H9 (cell line): Measurements from ENCODE around the gene C19orf33. TPM values are rescaled to one million over a fixed set of nuclear protein-coding genes. Genes with fewer than 3 reads are reported as not detected.

Source experiments
- DNase-seq: peaks from one replicate; pipeline ENCODE4 v3.0.0-alpha.2; 2017
- H2AFZ ChIP-seq: one replicate; pipeline ENCODE4 v1.6.1; 2013; ENCODE audit warnings: mild to moderate bottlenecking, low read length, control low read depth, moderate library complexity
- H2AK5ac ChIP-seq: 2 replicates; pipeline ENCODE4 v1.6.1; 2013; ENCODE audit warnings: low read length, control low read depth, mixed read lengths; ENCODE audit not compliant: insufficient read length
- H2BK120ac ChIP-seq: one replicate; pipeline ENCODE4 v1.6.1; 2013; ENCODE audit warnings: low read depth, mild to moderate bottlenecking, low read length, control low read depth, inconsistent platforms; ENCODE audit not compliant: poor library complexity, severe bottlenecking
- H2BK12ac ChIP-seq: 2 replicates; pipeline ENCODE4 v1.6.1; 2013; ENCODE audit warnings: low read length, control low read depth, mixed read lengths, low read depth; ENCODE audit not compliant: insufficient read length
- H2BK15ac ChIP-seq: 2 replicates; pipeline ENCODE4 v1.6.1; 2013; ENCODE audit warnings: low read depth, low read length, control low read depth
- H2BK20ac ChIP-seq: one replicate; pipeline ENCODE4 v1.6.1; 2013; ENCODE audit warnings: low read depth, mild to moderate bottlenecking, low read length, control low read depth, inconsistent platforms; ENCODE audit not compliant: poor library complexity, severe bottlenecking
- H2BK5ac ChIP-seq: 2 replicates; pipeline ENCODE4 v1.6.1; 2013; ENCODE audit warnings: low read length, control low read depth, mixed read lengths; ENCODE audit not compliant: insufficient read length
- H3K14ac ChIP-seq: 2 replicates; pipeline ENCODE4 v1.6.1; 2013; ENCODE audit warnings: low read length, control low read depth; ENCODE audit not compliant: insufficient read depth
- H3K18ac ChIP-seq: 2 replicates; pipeline ENCODE4 v1.6.1; 2013; ENCODE audit warnings: low read depth, mild to moderate bottlenecking, mixed read lengths, low read length, control low read depth; ENCODE audit not compliant: insufficient read length
- H3K23ac ChIP-seq: 2 replicates; pipeline ENCODE4 v1.6.1; 2013; ENCODE audit warnings: low read length, control low read depth, mixed read lengths, low read depth; ENCODE audit not compliant: insufficient read length
- H3K23me2 ChIP-seq: 2 replicates; pipeline ENCODE4 v1.6.1; 2013; ENCODE audit warnings: low read depth, mild to moderate bottlenecking, mixed read lengths, low read length, control low read depth; ENCODE audit not compliant: insufficient read length, poor library complexity, severe bottlenecking
- H3K27ac ChIP-seq: 2 replicates; pipeline ENCODE4 v1.5.1; 2013; ENCODE audit warnings: low read length, control low read depth, mixed read lengths, low read depth; ENCODE audit not compliant: insufficient read length
- H3K27me3 ChIP-seq: 2 replicates; pipeline ENCODE4 v1.6.1; 2013; ENCODE audit warnings: low read length, control low read depth, inconsistent platforms; ENCODE audit not compliant: insufficient read depth
- H3K4ac ChIP-seq: 2 replicates; pipeline ENCODE4 v1.6.1; 2013; ENCODE audit warnings: low read depth, mild to moderate bottlenecking, control low read depth, inconsistent platforms, low read length, moderate library complexity
- H3K4me1 ChIP-seq: 2 replicates; pipeline ENCODE4 v1.6.1; 2013; ENCODE audit warnings: low read length, control low read depth, inconsistent platforms; ENCODE audit not compliant: insufficient read depth
- H3K4me2 ChIP-seq: 2 replicates; pipeline ENCODE4 v1.6.1; 2013; ENCODE audit warnings: low read length, control low read depth, mixed read lengths; ENCODE audit not compliant: insufficient read length, insufficient read depth
- H3K56ac ChIP-seq: 2 replicates; pipeline ENCODE4 v1.6.1; 2013; ENCODE audit warnings: low read depth, mild to moderate bottlenecking, mixed read lengths, low read length, control low read depth; ENCODE audit not compliant: insufficient read length
- H3K79me1 ChIP-seq: 2 replicates; pipeline ENCODE4 v1.6.1; 2013; ENCODE audit warnings: low read depth, mild to moderate bottlenecking, moderate library complexity, low read length, control low read depth, inconsistent platforms; ENCODE audit not compliant: insufficient read depth, poor library complexity, severe bottlenecking
- H3K79me2 ChIP-seq: 2 replicates; pipeline ENCODE4 v1.6.1; 2013; ENCODE audit warnings: low read length, control low read depth, inconsistent platforms; ENCODE audit not compliant: insufficient read depth
- H3K9ac ChIP-seq: 2 replicates; pipeline ENCODE4 v1.6.1; 2013; ENCODE audit warnings: low read length, control low read depth, mixed read lengths; ENCODE audit not compliant: insufficient read length; ENCODE audit errors: extremely low read depth
- H3K9me3 ChIP-seq: one replicate; pipeline ENCODE4 v1.6.1; 2013; ENCODE audit warnings: low read depth, low read length, inconsistent platforms; ENCODE audit not compliant: control insufficient read depth
- H3T11ph ChIP-seq: one replicate; pipeline ENCODE4 v1.6.1; 2013; ENCODE audit warnings: mild to moderate bottlenecking, low read length, control low read depth, inconsistent platforms
- H4K20me1 ChIP-seq: one replicate; pipeline ENCODE4 v1.6.1; 2013; ENCODE audit not compliant: control insufficient read depth, insufficient read length, insufficient read depth
- H4K5ac ChIP-seq: 2 replicates; pipeline ENCODE4 v1.6.1; 2013; ENCODE audit warnings: low read depth, mild to moderate bottlenecking, mixed read lengths, low read length, control low read depth; ENCODE audit not compliant: insufficient read length
- H4K8ac ChIP-seq: replicated peaks from 2 replicates; pipeline ENCODE4 v1.6.1; 2013; ENCODE audit warnings: low read length, control low read depth, mixed read lengths, low read depth; ENCODE audit not compliant: insufficient read length
- H4K91ac ChIP-seq: 2 replicates; pipeline ENCODE4 v1.6.1; 2013; ENCODE audit warnings: low read depth, mild to moderate bottlenecking, moderate library complexity, mixed read lengths, low read length, control low read depth; ENCODE audit not compliant: insufficient read length
- H3K27ac Mint-ChIP-seq, 3 experiments: 2 replicates in 2 of 3; 3 replicates in 1 of 3; pipeline ENCODE4 v1.8.0; 2020 to 2021; ENCODE audit warnings: mixed read lengths in 3 of 3, mild to moderate bottlenecking in 1 of 3, moderate library complexity in 1 of 3
- H3K27me3 Mint-ChIP-seq: 2 replicates; pipeline ENCODE4 v1.8.0; 2021; ENCODE audit warnings: low read depth, mild to moderate bottlenecking, moderate library complexity, mixed read lengths
- H3K36me3 Mint-ChIP-seq, 3 experiments: 2 replicates in 2 of 3; 3 replicates in 1 of 3; pipeline ENCODE4 v1.8.0; 2020 to 2021; ENCODE audit warnings: low read depth in 3 of 3, mixed read lengths in 3 of 3; ENCODE audit not compliant: insufficient read depth in 1 of 3
- H3K4me1 Mint-ChIP-seq, 2 experiments: 2 replicates each; pipeline ENCODE4 v1.8.0; 2020; ENCODE audit warnings: mixed read lengths in 2 of 2
- H3K4me3 Mint-ChIP-seq, 2 experiments: 2 replicates in 1 of 2; 3 replicates in 1 of 2; pipeline ENCODE4 v1.8.0; 2020 to 2021; ENCODE audit warnings: mild to moderate bottlenecking in 2 of 2, mixed read lengths in 2 of 2, moderate library complexity in 1 of 2
- H3K9me3 Mint-ChIP-seq, 2 experiments: 2 replicates in 1 of 2; 3 replicates in 1 of 2; pipeline ENCODE4 v1.8.0; 2020; ENCODE audit warnings: mild to moderate bottlenecking in 2 of 2, mixed read lengths in 2 of 2, moderate library complexity in 1 of 2
- CTCF ChIP-seq: fragments of 200-600 bp; sonication (generic); conservative IDR thresholded peaks from 3 replicates; pipeline ENCODE4 v1.8.0; 2021; ENCODE audit warnings: antibody characterized with exemption, mild to moderate bottlenecking
- WGBS: extraction: QIAGEN DNeasy Blood & Tissue Kit; methylation state at CpG from one replicate; pipeline ENCODE4 v1.1.7; 2013; ENCODE audit warnings: missing lambda C conversion rate, low lambda C conversion rate, mixed read lengths; ENCODE audit not compliant: insufficient read length; ENCODE audit errors: extremely low coverage; 5-methylcytosine and 5-hydroxymethylcytosine counted together
- total RNA-seq: library from RNA; stranded (reverse); gene quantifications from 2 replicates; pipeline ENCODE4 v1.2.1, GENCODE V29; 2021

Gene C19orf33
- total RNA-seq, 1 experiment from 2014 or later, result not detected

- H3K27me3 ChIP-seq, result no peaks in the 10 kb centered on the region
- Mint-ChIP-seq H3K27ac (no peak overlapping the region; a peak in 1 of 7 replicates), H3K27me3 (no peaks in the 10 kb centered on the region), H3K4me1 (peaks cover 15 to 18% of the 10 kb centered on the region in 2 experiments), H3K36me3 (no peaks in the 10 kb centered on the region; a peak in 1 of 7 replicates), H3K4me3 (no peak overlapping the region), H3K9me3 (no peaks in the 10 kb centered on the region)
- H3K79me2 ChIP-seq, result no peaks in the 10 kb centered on the region
- H3K23ac ChIP-seq, result no peak overlapping the region
- no peak overlapping the region for H3K27ac ChIP-seq
- no peak overlapping the region for H2BK20ac ChIP-seq
- no peak overlapping the region for H3T11ph ChIP-seq
- no peaks in the 10 kb centered on the region for H3K79me1 ChIP-seq
- H4K20me1 ChIP-seq, result no peaks in the 10 kb centered on the region
- H4K91ac ChIP-seq, result no peak overlapping the region
- no peak overlapping the region for H3K9ac ChIP-seq
- peaks cover 11% of the 10 kb centered on the region for H3K23me2 ChIP-seq
- H3K14ac ChIP-seq, result no peak overlapping the region
- H3K56ac ChIP-seq, result no peak overlapping the region
- no peak overlapping the region for H3K18ac ChIP-seq
- H3K9me3 ChIP-seq, result no peaks in the 10 kb centered on the region
- H3K4ac ChIP-seq, result no peak overlapping the region
- DNase-seq, result no peak
- H3K4me1 ChIP-seq, result peaks cover 3% of the 10 kb centered on the region; the same call in 1 of the 2 replicates
- no CpG with 5 or more reads among the region's 2 CpGs for WGBS
- no peak overlapping the region for H2AFZ ChIP-seq
- H2BK15ac ChIP-seq, result no peak overlapping the region
- no peak overlapping the region for H2BK120ac ChIP-seq
- H3K4me2 ChIP-seq, result no peak overlapping the region
- TF ChIP-seq CTCF, result no peak
- H4K5ac ChIP-seq, result no peak overlapping the region
- H4K8ac ChIP-seq, result no peak overlapping the region
- H2AK5ac ChIP-seq, result no peak overlapping the region
- H2BK5ac ChIP-seq, result no peak overlapping the region
- H2BK12ac ChIP-seq, result no peak overlapping the region
Measured at GRCh38 chr19:38340927-38341326, 36.9 kb downstream of the C19orf33 start.
